Testis (tissue), 2 donors: ENCODE measurements around the gene LBX2.

ENCODE experiments used
- POLR2A ChIP-seq: fragments of 450-650 bp; IDR thresholded peaks from one replicate; pipeline ENCODE4 v1.6.1; 2017; ENCODE audit warnings: antibody characterized with exemption, mild to moderate bottlenecking, moderate library complexity
- TF ChIP-seq, protein P1 (sequence below), 3 experiments: fragments of 450-650 bp in 2 of 3; fragments of 200-600 bp in 1 of 3; sonication (generic) in 1 of 3; IDR thresholded peaks; one replicate each; pipeline ENCODE4 v1.5.1; 2016 to 2019; ENCODE audit warnings: antibody characterized with exemption in 3 of 3, mild to moderate bottlenecking in 2 of 3, moderate library complexity in 1 of 3

GRCh38 chr2:74511104-74511989 is 11.9 kb upstream of the LBX2 start:
- TF ChIP-seq, protein P1, sequence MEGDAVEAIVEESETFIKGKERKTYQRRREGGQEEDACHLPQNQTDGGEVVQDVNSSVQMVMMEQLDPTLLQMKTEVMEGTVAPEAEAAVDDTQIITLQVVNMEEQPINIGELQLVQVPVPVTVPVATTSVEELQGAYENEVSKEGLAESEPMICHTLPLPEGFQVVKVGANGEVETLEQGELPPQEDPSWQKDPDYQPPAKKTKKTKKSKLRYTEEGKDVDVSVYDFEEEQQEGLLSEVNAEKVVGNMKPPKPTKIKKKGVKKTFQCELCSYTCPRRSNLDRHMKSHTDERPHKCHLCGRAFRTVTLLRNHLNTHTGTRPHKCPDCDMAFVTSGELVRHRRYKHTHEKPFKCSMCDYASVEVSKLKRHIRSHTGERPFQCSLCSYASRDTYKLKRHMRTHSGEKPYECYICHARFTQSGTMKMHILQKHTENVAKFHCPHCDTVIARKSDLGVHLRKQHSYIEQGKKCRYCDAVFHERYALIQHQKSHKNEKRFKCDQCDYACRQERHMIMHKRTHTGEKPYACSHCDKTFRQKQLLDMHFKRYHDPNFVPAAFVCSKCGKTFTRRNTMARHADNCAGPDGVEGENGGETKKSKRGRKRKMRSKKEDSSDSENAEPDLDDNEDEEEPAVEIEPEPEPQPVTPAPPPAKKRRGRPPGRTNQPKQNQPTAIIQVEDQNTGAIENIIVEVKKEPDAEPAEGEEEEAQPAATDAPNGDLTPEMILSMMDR (IDR thresholded peaks at IDR 0.05): no peak
- no peak for TF ChIP-seq POLR2A
